Measurements from ENCODE around the gene SHROOM2. TPM values are rescaled to one million over a fixed set of nuclear protein-coding genes. Genes with fewer than 3 reads are reported as not detected.

SHROOM2 gene
- total and polyA plus RNA-seq, 2 of the 4 experiments (the other 2 are of a cell fraction) = 8.1 to 14.2 TPM

- H2BK5ac ChIP-seq (ENCODE audit: low read depth, low read length, poor library complexity, severe bottlenecking) = no peak overlapping the region
- BruUV-seq (replicated peaks) = no TSS peak
- in situ Hi-C loops (cut with MboI; ENCODE audit: low sequenced_read_pairs) (no loop called here), intact Hi-C loops (cut with micrococcal nuclease) (no loop called here), dilution Hi-C loops (cut with HindIII; ENCODE audit: low sequenced_read_pairs, unreplicated experiment) (no loop called here)
- H3K4ac ChIP-seq (ENCODE audit: low read depth, low read length) = 0 out of 2 replicates have a peak overlapping the region, but pooled peaks have one; percentile 9
- H2BK120ac ChIP-seq (ENCODE audit: low read depth, low read length) = no peak overlapping the region
- no peak for TF ChIP-seq RAD21 (IDR thresholded peaks at IDR 0.05; ENCODE audit: low read length)
- no peak for TF ChIP-seq ELK1 (IDR thresholded peaks at IDR 0.05; ENCODE audit: borderline replicate concordance, low read depth, low read length)
- TF ChIP-seq SMC3 (IDR thresholded peaks at IDR 0.05; ENCODE audit: low read depth, low read length) = no peak
- no peak for TF ChIP-seq CEBPB (IDR thresholded peaks at IDR 0.05; ENCODE audit: low read depth, low read length)
- no peak for TF ChIP-seq RCOR1 (IDR thresholded peaks at IDR 0.05; ENCODE audit: insufficient replicate concordance, low read length)
- TF ChIP-seq USF2 (IDR thresholded peaks at IDR 0.05; ENCODE audit: low read depth, low read length) = no peak
- TF ChIP-seq CHD1 (IDR thresholded peaks at IDR 0.05; ENCODE audit: low read depth, low read length) = no peak
- no peak overlapping the region for H3K14ac ChIP-seq (replicated peaks; ENCODE audit: low read depth, low read length)
- peak overlapping the region; percentile 28; the same call in 1 of the 2 replicates for H3K4me2 ChIP-seq (ENCODE audit: low read depth, low read length)
- ATAC-seq (ENCODE audit: low read depth) = peak; percentile 40
- 5% methylated on average over 4 of the region's 11 CpGs; no CpG with 5 or more reads in 1 of the 2 experiments for WGBS, 2 experiments (ENCODE audit: extremely low coverage in 2 of 2, insufficient read length in 1 of 2)
- no peaks in the 10 kb centered on the region for H3K27me3 ChIP-seq (ENCODE audit: control insufficient read depth, insufficient read depth, low read length)
- H3K36me3 ChIP-seq (ENCODE audit: control insufficient read depth, insufficient read depth, low read length) = no peaks in the 10 kb centered on the region; the same call in 1 of the 2 replicates
- H2AK9ac ChIP-seq (replicated peaks; ENCODE audit: low read depth, low read length, poor library complexity) = no peak overlapping the region
- H3K27ac ChIP-seq (ENCODE audit: insufficient read depth, low read length) = no peak overlapping the region
- DNase-seq = peak; percentile 13
- H3K9me3 ChIP-seq (ENCODE audit: control insufficient read depth, insufficient read depth, low read length) = no peaks in the 10 kb centered on the region; the same call in 1 of the 2 replicates
- H3K9ac ChIP-seq (ENCODE audit: low read depth, low read length) = no peak overlapping the region
- H2BK20ac ChIP-seq (ENCODE audit: low read depth, low read length) = no peak overlapping the region
- no peak overlapping the region; the same call in 2 of the 3 replicates for H2BK15ac ChIP-seq (ENCODE audit: low read depth, low read length)
- no peak overlapping the region for H3K18ac ChIP-seq (ENCODE audit: low read depth, low read length)
- H3K4me3 ChIP-seq (ENCODE audit: insufficient read depth, low read depth, low read length) = no peak overlapping the region
- POLR2A ChIA-PET (ENCODE audit: unreplicated experiment) = no interaction called here
- peaks cover 4% of the 10 kb centered on the region; the same call in 1 of the 2 replicates for H3K4me1 ChIP-seq (ENCODE audit: control insufficient read depth, insufficient read depth, low read length)
- peaks cover 4 to 21% of the 10 kb centered on the region in 2 experiments; a peak in 2 of 4 replicates for H3K79me1 ChIP-seq (ENCODE audit: low read depth in 1 of 2, low read length in 2 of 2)
- peaks cover 12% of the 10 kb centered on the region; the same call in 1 of the 2 replicates for H3K9me1 ChIP-seq (ENCODE audit: insufficient read depth, low read length)
- H4K20me1 ChIP-seq (ENCODE audit: insufficient read depth, low read length) = no peaks in the 10 kb centered on the region
- no peak overlapping the region for H2AFZ ChIP-seq (replicated peaks; ENCODE audit: low read length, poor library complexity)
- H4K91ac ChIP-seq (ENCODE audit: insufficient read depth, low read depth, low read length) = no peak overlapping the region
- peak overlapping the region in 1 of 2 experiments; percentile 5; a peak in 1 of 4 replicates for H4K8ac ChIP-seq (ENCODE audit: low read depth in 2 of 2, low read length in 2 of 2)
- no peak overlapping the region for H2AK5ac ChIP-seq (ENCODE audit: low read depth, low read length)
- no peak overlapping the region for H3K56ac ChIP-seq (ENCODE audit: extremely low read depth, insufficient read depth, low read length)
- no peak overlapping the region; the same call in 1 of the 2 replicates for H3K23ac ChIP-seq (ENCODE audit: low read depth, low read length)
- no peak overlapping the region for H4K5ac ChIP-seq (ENCODE audit: low read depth, low read length)
- CTCF ChIA-PET = interaction anchor here (0.6 kb wide), 2 partner anchors 10 to 48 kb away, joined by 3 to 4 read pairs; no protein-coding TSS in a partner anchor
Measured at GRCh38 chrX:9927698-9928482, 141.7 kb downstream of the SHROOM2 start.
